Transverse colon (tissue), 4 donors: ENCODE measurements around the gene KCNQ2.

Source experiments
- CTCF ChIP-seq, 5 experiments: fragments of 200-600 bp in 3 of 5; fragments of 450-650 bp in 2 of 5; sonication (generic) in 3 of 5; IDR thresholded peaks; 1 replicate in 2 of 5; 2 replicates in 3 of 5; pipeline ENCODE4 v1.5.1; 2016 to 2017; ENCODE audit warnings: antibody characterized with exemption in 5 of 5, inconsistent platforms in 3 of 5, mild to moderate bottlenecking in 2 of 5, moderate library complexity in 1 of 5
- EP300 ChIP-seq: sonication (generic); formaldehyde crosslinking; IDR thresholded peaks from one replicate; pipeline ENCODE4 v1.6.1; 2017; ENCODE audit warnings: antibody characterized with exemption, low read depth
- POLR2A ChIP-seq: fragments of 450-650 bp; IDR thresholded peaks from one replicate; pipeline ENCODE4 v1.6.1; 2016; ENCODE audit warnings: antibody characterized with exemption, mild to moderate bottlenecking, moderate library complexity
- POLR2AphosphoS5 ChIP-seq, 3 donors: sonication (generic); formaldehyde crosslinking; IDR thresholded peaks; one replicate each; pipeline ENCODE4 v1.6.1; 2016; ENCODE audit warnings: antibody characterized with exemption in 3 of 3

GRCh38 chr20:63499338-63499969 lies 27.0 kb upstream of the KCNQ2 start:
- TF ChIP-seq CTCF (IDR thresholded peaks at IDR 0.05) = no peak
- no peak for TF ChIP-seq POLR2A
- no peak for TF ChIP-seq EP300
- TF ChIP-seq POLR2AphosphoS5 (IDR thresholded peaks at IDR 0.05) = no peak
